Ramos (cell line): ENCODE results near the gene NME3.

Experiments used
- in situ Hi-C: fragments of 300-500 bp; cut with MboI; formaldehyde crosslinking; loops from one replicate; pipeline ENCODE4 v1.14.3; 2022; ENCODE audit warnings: low sequenced_read_pairs; ENCODE audit not compliant: unreplicated experiment

NME3 gene

GRCh38 chr16:1732071-1732470 lies 39.3 kb downstream of the NME3 start:
- in situ Hi-C loops = no loop called here

GRCh38 chr16:1731603-1732002 lies 39.7 kb downstream of the NME3 start:
- in situ Hi-C loops = no loop called here

GRCh38 chr16:1731073-1731472 lies 40.3 kb downstream of the NME3 start:
- in situ Hi-C loops = no loop called here

GRCh38 chr16:1729445-1729844 lies 41.9 kb downstream of the NME3 start:
- in situ Hi-C loops = no loop called here

- in situ Hi-C loops = no loop called here
Measured at GRCh38 chr16:1729026-1729425, 42.3 kb downstream of the NME3 start.

GRCh38 chr16:1727651-1728624 lies 43.4 kb downstream of the NME3 start:
- in situ Hi-C loops = no loop called here

GRCh38 chr16:1726661-1727502 lies 44.5 kb downstream of the NME3 start:
- in situ Hi-C loops = no loop called here

- in situ Hi-C loops = no loop called here
Measured at GRCh38 chr16:1724491-1724890, 46.9 kb downstream of the NME3 start.

- in situ Hi-C loops = no loop called here
Measured at GRCh38 chr16:1723450-1724147, 47.7 kb downstream of the NME3 start.

- in situ Hi-C loops = no loop called here
Measured at GRCh38 chr16:1721372-1721771, 50.0 kb downstream of the NME3 start.
